ENCODE results near the gene KIF3A.

The KIF3A gene

DNA sequence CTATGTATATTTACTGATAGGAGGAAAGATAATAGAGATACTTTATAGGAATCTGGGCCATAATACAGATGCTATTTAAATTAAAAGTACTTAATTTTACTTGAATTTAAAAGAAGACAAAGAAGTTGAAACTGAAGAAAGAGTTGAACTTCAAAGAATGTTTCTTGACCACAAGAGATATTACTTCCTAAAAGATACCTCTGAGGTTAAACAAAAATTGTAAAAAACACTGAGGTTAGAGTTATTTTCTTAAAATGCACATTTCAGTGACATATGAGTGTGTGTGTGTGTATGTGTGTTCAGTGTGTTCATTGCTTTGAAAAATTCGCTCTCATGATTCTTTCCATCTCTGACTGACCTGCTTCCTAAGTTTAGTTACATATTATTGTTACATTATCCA lies 43.2 kb upstream of the KIF3A start:
- Histone ChIP-seq H3K4me3 (ENCODE audit: low read depth, low read length, poor library complexity, severe bottlenecking) (no peak overlapping the region), H3K4me1 (ENCODE audit: insufficient read depth, low read length, severe bottlenecking) (no peaks in the 10 kb centered on the region), H3F3A (ENCODE audit: insufficient read depth, low read length) (no peaks in the 10 kb centered on the region), H3K9ac (ENCODE audit: low read length) (no peak overlapping the region), H3K9me2 (ENCODE audit: low read depth, low read length) (no peaks in the 10 kb centered on the region), H2AFZ (ENCODE audit: low read length) (no peak overlapping the region), H3K27ac (ENCODE audit: low read depth, low read length, poor library complexity, severe bottlenecking) (no peak overlapping the region), H3K27me3 (ENCODE audit: insufficient read depth, low read length) (peaks cover 1% of the 10 kb centered on the region; the same call in 1 of the 2 replicates), H3K4me2 (ENCODE audit: low read length) (no peak overlapping the region), H4K20me1 (ENCODE audit: insufficient read depth, low read length) (no peaks in the 10 kb centered on the region), H3K9me3 (ENCODE audit: low read length) (no peaks in the 10 kb centered on the region), H3K79me2 (ENCODE audit: insufficient read depth, low read length) (no peaks in the 10 kb centered on the region), H3K36me3 (ENCODE audit: insufficient read depth, low read length) (no peaks in the 10 kb centered on the region)
- TF ChIP-seq, protein P1, sequence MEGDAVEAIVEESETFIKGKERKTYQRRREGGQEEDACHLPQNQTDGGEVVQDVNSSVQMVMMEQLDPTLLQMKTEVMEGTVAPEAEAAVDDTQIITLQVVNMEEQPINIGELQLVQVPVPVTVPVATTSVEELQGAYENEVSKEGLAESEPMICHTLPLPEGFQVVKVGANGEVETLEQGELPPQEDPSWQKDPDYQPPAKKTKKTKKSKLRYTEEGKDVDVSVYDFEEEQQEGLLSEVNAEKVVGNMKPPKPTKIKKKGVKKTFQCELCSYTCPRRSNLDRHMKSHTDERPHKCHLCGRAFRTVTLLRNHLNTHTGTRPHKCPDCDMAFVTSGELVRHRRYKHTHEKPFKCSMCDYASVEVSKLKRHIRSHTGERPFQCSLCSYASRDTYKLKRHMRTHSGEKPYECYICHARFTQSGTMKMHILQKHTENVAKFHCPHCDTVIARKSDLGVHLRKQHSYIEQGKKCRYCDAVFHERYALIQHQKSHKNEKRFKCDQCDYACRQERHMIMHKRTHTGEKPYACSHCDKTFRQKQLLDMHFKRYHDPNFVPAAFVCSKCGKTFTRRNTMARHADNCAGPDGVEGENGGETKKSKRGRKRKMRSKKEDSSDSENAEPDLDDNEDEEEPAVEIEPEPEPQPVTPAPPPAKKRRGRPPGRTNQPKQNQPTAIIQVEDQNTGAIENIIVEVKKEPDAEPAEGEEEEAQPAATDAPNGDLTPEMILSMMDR (IDR thresholded peaks at IDR 0.05; ENCODE audit: low read length) = no peak
- TF ChIP-seq EZH2 (IDR thresholded peaks at IDR 0.05; ENCODE audit: borderline replicate concordance, low read length) = no peak

GRCh38 chr5:132779961-132780360 lies 42.6 kb upstream of the KIF3A start:
- no peak overlapping the region for H3K27ac ChIP-seq (ENCODE audit: low read depth, low read length, poor library complexity, severe bottlenecking)
- peaks cover 5% of the 10 kb centered on the region; the same call in 1 of the 2 replicates for H3K27me3 ChIP-seq (ENCODE audit: insufficient read depth, low read length)
- no peak overlapping the region for H3K4me3 ChIP-seq (ENCODE audit: low read depth, low read length, poor library complexity, severe bottlenecking)
- no peaks in the 10 kb centered on the region for H3K79me2 ChIP-seq (ENCODE audit: insufficient read depth, low read length)
- no peaks in the 10 kb centered on the region for H3K36me3 ChIP-seq (ENCODE audit: insufficient read depth, low read length)
- no peaks in the 10 kb centered on the region for H4K20me1 ChIP-seq (ENCODE audit: insufficient read depth, low read length)
- TF ChIP-seq EZH2 (IDR thresholded peaks at IDR 0.05; ENCODE audit: borderline replicate concordance, low read length) = no peak
- TF ChIP-seq, protein P1 (IDR thresholded peaks at IDR 0.05; ENCODE audit: low read length) = no peak
- H3K9me2 ChIP-seq (ENCODE audit: low read depth, low read length) = no peaks in the 10 kb centered on the region
- H3K9me3 ChIP-seq (ENCODE audit: low read length) = no peaks in the 10 kb centered on the region
- H3K9ac ChIP-seq (ENCODE audit: low read length) = no peak overlapping the region
- no peaks in the 10 kb centered on the region for H3K4me1 ChIP-seq (ENCODE audit: insufficient read depth, low read length, severe bottlenecking)
- no peaks in the 10 kb centered on the region for H3F3A ChIP-seq (ENCODE audit: insufficient read depth, low read length)
- H2AFZ ChIP-seq (ENCODE audit: low read length) = no peak overlapping the region
- no peak overlapping the region for H3K4me2 ChIP-seq (ENCODE audit: low read length)

DNA sequence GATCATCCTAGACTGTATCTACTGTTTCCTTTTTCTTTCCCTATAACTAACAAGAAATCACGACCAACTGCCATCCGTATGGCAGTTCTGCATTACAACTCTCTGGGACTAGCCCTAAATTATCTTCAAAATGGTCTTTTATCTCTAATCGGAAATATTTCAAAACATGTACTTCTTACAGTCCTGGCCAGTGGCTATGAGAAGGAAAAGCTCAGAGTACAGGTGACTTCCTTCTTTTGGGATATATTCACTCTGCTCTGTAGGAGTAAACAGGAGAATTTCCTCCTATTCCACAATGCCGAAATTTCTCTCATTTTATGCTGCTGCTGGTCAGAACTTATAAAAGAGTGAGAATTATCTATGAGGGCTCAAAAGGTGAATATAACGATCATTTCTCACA lies 41.5 kb upstream of the KIF3A start:
- Histone ChIP-seq H3K36me3 (ENCODE audit: insufficient read depth, low read length) (no peaks in the 10 kb centered on the region), H3K4me1 (ENCODE audit: insufficient read depth, low read length, severe bottlenecking) (no peaks in the 10 kb centered on the region), H3K4me3 (ENCODE audit: low read depth, low read length, poor library complexity, severe bottlenecking) (no peak overlapping the region), H4K20me1 (ENCODE audit: insufficient read depth, low read length) (no peaks in the 10 kb centered on the region), H3K9me3 (ENCODE audit: low read length) (no peaks in the 10 kb centered on the region), H3K4me2 (ENCODE audit: low read length) (no peak overlapping the region), H2AFZ (ENCODE audit: low read length) (no peak overlapping the region), H3F3A (ENCODE audit: insufficient read depth, low read length) (no peaks in the 10 kb centered on the region), H3K9me2 (ENCODE audit: low read depth, low read length) (no peaks in the 10 kb centered on the region), H3K27ac (ENCODE audit: low read depth, low read length, poor library complexity, severe bottlenecking) (no peak overlapping the region), H3K9ac (ENCODE audit: low read length) (no peak overlapping the region), H3K79me2 (ENCODE audit: insufficient read depth, low read length) (no peaks in the 10 kb centered on the region), H3K27me3 (ENCODE audit: insufficient read depth, low read length) (peaks cover 5% of the 10 kb centered on the region; the same call in 1 of the 2 replicates)
- TF ChIP-seq EZH2 (IDR thresholded peaks at IDR 0.05; ENCODE audit: borderline replicate concordance, low read length) = no peak
- TF ChIP-seq, protein P1 (IDR thresholded peaks at IDR 0.05; ENCODE audit: low read length) = no peak
